Stimulated activated CD4-positive, alpha-beta T cell treated with anti-CD3 and anti-CD28 coated beads, TNF-alpha, amount 100 ng/mL, for 24 hours (primary cell): ENCODE data around the gene ITGA2.
"Not testable (repeated sequence)": the region's sequence is repeated elsewhere in the genome, so short reads cannot be mapped to it uniquely, and the experiment has no call there.

Experiments
- DNase-seq, 3 experiments: peaks; one replicate each; pipeline ENCODE4 v3.0.0-alpha.2; 2020; ENCODE audit warnings: low read depth in 3 of 3

The ITGA2 gene

DNA sequence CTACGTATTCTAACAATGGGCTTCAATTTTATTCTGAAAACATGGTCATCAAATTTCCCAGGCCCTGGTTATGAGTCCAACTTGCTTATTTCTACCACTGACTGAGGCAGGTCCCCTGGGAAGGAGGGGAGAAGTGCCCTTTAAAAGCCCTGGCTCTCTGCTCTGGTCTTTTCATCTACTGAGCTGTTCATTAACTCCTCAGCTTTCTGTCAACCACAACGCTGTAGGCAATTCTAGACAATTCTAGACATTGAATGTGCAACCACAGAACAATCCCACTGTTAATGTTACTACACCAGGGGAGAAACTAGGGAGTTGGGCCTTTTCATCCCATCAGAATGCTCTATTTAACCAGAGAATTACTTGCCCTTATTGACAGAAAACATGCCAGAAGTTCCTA lies 110.4 kb downstream of the ITGA2 start:
- no peak for DNase-seq

DNA sequence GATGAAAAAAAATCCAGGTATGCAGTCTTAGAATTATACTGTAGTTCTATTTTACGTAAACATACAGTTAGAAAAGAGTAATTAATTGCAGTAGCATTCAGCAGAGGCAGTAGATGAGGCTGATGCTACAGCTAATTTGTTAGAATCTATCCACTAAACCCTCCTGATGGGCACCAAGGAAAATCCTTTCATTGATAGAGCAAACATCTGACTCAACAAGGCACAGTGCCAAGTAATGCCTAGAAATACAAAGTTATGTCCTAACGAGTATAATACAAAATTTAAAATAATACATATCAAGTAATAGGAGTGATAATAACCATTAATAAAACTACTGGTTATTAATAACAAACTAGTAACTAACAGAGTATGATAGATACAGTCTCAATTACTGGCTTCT lies 111.5 kb downstream of the ITGA2 start:
- DNase-seq: no peak

DNA sequence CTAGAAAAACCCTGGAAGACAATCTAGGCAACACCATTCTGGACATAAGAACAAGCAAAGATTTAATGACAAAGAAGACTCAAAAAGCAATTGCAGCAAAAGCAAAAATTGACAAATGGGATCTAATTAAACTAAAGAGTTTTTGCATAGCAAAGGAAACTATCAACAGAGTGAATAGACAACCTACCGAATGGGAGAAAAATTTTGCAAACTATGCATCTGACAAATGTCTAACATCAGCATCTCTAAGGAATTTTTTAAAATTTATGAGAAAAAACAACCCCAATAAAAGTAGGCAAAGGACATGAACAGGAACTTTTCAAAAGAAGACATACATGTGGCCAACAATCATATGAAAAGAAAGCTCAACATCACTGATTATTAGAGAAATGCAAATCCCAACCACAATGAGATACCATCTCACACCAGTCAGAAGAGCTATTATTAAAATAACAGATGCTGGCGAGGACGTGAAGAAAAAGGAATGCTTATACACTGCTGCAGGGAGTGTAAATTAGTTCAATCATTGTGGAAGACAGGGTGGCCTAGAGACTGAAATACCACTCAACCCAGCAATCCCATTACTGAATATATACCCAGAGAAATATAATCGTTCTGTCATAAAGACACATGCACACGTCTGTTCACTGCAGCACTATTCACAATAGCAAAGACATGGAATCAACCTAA lies 116.6 kb downstream of the ITGA2 start:
- DNase-seq: no peak

- no peak for DNase-seq
Measured at GRCh38 chr5:53109056-53109442, 119.9 kb downstream of the ITGA2 start.

DNA sequence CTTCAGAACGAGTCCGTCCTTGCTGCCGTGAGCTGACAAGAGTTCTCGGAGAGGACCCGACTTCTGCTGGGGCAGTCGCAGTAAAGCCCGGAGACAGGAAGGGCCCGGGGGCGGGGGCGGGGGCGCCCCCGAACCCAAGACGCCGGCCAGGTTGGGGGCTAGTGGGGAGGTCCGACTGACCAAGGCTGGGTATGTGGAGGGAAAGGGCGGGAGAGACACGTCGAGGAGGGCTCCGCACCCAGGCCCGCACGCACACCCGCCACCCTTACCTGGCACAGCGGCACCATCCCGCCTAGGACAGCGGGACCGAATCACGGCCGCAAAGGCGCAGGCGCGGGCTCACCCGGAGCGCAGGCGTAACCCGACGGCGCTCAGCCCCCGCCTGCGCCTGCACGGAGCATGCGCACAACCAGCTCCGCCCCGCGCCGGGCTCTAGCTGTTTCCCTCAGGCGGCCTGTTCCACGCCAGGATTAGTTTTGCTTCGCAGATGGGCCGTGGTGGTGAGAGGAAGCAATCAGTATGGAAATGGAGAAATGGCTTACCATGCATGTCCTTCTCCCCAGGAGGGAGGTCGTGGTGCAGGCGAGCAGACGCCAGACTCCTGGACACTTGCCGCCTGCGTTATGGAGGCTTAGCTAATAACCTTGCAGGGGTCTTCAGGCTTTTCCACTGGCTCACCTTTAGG lies 120.4 kb downstream of the ITGA2 start, which contains the start of gene MOCS2:
TSS of gene MOCS2 (minus strand) at position 315 of the 685 bp plus-strand sequence. CDS start 2,583 bp downstream, outside the sequence.
- peak; percentile 80 to 89 (median 84) for DNase-seq

DNA sequence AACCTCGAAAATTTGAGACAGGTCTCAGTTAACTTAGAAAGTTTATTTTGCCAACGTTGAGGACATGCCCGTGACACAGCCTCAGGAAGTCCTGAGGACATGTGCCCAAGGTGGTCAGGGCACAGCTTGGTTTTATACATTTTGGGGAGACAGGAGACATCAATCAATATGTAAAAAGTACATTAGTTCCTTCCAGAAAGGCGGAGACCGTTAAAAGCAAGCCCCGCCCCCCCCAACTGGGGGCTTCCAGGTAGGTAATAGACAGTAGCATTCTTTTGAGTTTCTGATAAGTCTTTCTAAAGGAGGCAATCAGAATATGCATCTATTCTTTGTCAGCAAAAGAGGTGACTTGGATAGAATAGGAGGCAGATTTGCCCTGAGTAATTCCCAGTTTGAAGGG lies 121.0 kb downstream of the ITGA2 start:
- DNase-seq: no peak

GRCh38 chr5:53111139-53111538 lies 122.0 kb downstream of the ITGA2 start:
- DNase-seq: no peak

DNA sequence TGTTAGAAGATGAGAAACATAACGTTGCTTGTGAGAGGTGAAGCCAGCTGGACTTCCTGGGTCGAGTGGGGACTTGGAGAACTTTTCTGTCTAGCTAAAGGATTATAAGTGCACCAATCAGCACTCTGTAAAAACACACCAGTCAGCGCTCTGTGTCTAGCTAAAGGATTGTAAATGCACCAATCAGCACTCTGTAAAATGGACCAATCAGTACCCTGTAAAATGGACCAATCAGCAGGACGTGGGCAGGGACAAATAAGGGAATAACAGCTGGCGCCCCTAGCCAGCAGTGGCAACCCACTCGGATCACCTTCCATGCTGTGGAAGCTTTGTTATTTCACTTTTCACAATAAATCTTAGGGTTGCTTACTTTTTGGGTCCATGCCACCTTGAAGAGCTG lies 123.2 kb downstream of the ITGA2 start:
- not testable (repeated sequence) for DNase-seq

DNA sequence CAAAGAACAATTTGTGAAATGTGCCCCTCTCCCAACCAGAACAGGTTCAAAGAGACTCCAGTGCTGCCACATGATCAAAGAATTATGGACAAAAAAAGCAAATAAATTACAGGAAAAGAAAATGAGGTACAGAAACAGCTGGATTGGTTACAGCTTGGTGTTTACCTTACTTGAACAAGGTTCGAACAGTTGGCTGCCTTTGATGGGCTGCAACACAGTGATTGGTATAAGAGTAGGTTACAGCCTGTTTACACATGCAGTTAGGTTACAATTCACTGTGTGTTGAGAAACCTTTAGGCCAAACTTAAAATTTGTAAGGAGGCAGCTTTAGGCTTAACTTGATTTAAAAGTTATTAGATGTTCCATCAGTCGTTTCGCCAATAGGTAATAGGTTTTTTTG lies 123.8 kb downstream of the ITGA2 start:
- DNase-seq: no peak

- no peak for DNase-seq
Measured at GRCh38 chr5:53113947-53114346, 124.8 kb downstream of the ITGA2 start.

GRCh38 chr5:53114988-53115387 lies 125.8 kb downstream of the ITGA2 start:
- no peak for DNase-seq

DNA sequence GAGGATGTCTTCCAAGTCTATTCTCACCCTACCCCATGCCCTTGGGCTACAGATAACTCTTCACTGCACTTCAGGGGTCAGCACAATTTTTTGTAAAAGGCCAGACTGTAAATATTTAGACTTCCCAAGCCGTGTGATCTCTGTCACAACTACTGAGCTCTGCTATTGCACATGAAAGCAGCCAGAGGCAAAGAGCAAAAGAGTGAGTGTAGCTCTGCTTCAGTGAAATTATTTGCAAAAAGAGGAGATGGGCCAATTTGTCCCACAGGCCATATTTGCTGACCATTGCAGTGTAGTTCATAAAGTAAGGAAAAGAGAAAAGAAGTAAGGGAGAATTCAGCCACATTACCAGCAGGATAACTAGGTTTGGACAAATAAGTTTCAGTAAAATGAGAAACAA lies 127.4 kb downstream of the ITGA2 start:
- DNase-seq: no peak

DNA sequence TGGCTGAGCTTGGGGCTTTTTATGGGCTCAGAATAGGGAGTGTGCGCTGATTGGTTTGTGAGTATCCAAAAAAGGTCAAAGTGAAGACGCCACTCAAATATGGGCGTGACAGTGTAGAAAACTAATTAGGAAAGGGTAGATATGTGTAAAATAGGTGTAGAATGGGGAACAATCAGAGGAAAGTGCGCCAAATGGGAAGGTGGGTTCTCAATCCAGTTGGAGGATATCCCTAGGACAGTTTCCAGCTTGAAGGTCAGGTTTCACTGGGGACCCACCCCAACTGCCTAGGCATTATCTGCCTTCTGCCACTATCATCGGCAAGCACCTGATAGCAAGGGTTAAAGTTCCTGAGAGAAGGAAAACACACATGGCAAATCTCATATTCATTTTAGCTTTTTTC lies 129.7 kb downstream of the ITGA2 start:
- no peak for DNase-seq

GRCh38 chr5:53120165-53120564 lies 131.0 kb downstream of the ITGA2 start:
- DNase-seq: no peak

GRCh38 chr5:53123702-53124101 lies 134.6 kb downstream of the ITGA2 start:
- DNase-seq: no peak

GRCh38 chr5:53126521-53126920 lies 137.4 kb downstream of the ITGA2 start:
- no peak for DNase-seq

DNA sequence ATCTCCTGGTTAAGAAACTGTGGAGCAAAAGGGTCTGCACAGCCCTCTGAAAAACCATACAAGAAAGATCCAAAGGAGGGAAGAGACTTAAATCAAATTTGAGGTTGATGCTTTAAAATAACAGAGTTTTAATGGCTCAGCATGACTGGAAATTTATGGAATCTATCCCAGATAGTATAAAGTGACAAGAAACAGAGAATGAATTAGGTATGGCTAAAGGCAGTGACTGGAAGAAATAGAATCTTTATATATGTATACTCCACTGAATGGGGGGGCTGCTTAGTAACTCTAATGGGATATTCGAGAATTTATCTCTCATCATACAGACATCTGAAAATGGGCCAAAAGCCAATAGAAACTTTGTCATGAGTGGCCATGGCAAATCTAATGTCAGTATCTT lies 138.0 kb downstream of the ITGA2 start:
- no peak for DNase-seq

DNA sequence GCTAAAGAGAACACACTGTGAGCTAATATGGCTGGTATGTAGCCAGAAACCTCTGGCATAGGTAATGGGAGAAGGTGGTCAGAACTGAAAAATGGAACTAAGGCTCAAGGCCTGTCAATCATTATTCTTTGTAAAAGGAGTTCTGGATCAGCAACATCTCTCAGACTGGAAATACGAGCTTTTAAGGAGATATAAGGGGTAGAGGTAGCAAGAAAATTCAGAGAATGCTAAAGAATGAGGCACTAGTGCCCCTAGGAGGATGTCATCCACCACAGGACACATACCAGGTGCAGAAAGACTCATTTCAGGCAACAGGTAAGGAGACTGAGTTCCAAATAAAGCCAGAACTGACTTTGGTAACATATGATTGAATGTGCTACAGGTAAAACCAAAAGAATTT lies 139.3 kb downstream of the ITGA2 start:
- DNase-seq: no peak

- no peak for DNase-seq
Measured at GRCh38 chr5:53130266-53130665, 141.1 kb downstream of the ITGA2 start.

DNA sequence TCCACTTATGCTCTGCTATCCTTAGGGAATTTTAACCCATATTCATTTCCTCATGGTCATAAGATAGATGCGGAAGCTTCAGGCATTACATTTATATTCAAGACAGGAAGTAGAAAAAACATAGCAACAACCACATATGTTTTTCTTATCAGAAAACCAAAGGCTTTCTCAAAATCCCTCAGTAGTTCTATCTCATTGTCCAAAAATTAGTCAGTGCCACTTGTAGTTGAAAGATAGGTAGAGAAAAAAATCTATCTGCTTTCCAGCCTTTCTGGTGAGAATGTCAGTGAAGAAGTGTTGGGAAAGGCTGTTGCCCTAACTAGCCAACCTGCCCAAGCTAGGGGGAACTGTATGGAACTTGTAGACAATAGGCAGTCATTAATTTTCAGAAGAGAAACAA lies 143.9 kb downstream of the ITGA2 start:
- no peak for DNase-seq
